Kidney epithelial cell (primary cell): ENCODE results near the gene CCDC73. TPM values are rescaled to one million over a fixed set of nuclear protein-coding genes. Genes with fewer than 3 reads are reported as not detected.
"Not testable (repeated sequence)": the region's sequence is repeated elsewhere in the genome, so short reads cannot be mapped to it uniquely, and the experiment has no call there.

Experiments
- DNase-seq: peaks from one replicate; pipeline ENCODE4 v3.0.0-alpha.2; 2010; ENCODE audit warnings: low read depth
- H3K27me3 ChIP-seq: 2 replicates; pipeline ENCODE4 v1.6.0; 2011; ENCODE audit warnings: low read length; ENCODE audit not compliant: control insufficient read depth, insufficient read depth
- H3K36me3 ChIP-seq: 2 replicates; pipeline ENCODE4 v1.5.1; 2011; ENCODE audit warnings: low read length; ENCODE audit not compliant: control insufficient read depth, insufficient read depth
- H3K4me3 ChIP-seq: 2 replicates; pipeline ENCODE4 v1.5.1; 2011; ENCODE audit warnings: low read depth, mild to moderate bottlenecking, control low read depth, low read length
- total RNA-seq: library from RNA; depleted of rRNA; stranded (reverse); fragments of >200 nt; gene quantifications from 2 replicates; pipeline ENCODE4 v1.2.3, GENCODE V29; 2015
- TF ChIP-seq, protein P1 (sequence below): IDR thresholded peaks from 2 replicates; pipeline ENCODE4 v1.5.1; 2011; ENCODE audit warnings: mild to moderate bottlenecking, moderate library complexity, low read length, control low read depth, inconsistent platforms; ENCODE audit not compliant: insufficient read depth, poor library complexity, severe bottlenecking

Gene CCDC73
- total RNA-seq, 1 donor from 2014 or later = not detected

GRCh38 chr11:32606220-32606619, 188.2 kb downstream of the CCDC73 start:
- TF ChIP-seq, protein P1, sequence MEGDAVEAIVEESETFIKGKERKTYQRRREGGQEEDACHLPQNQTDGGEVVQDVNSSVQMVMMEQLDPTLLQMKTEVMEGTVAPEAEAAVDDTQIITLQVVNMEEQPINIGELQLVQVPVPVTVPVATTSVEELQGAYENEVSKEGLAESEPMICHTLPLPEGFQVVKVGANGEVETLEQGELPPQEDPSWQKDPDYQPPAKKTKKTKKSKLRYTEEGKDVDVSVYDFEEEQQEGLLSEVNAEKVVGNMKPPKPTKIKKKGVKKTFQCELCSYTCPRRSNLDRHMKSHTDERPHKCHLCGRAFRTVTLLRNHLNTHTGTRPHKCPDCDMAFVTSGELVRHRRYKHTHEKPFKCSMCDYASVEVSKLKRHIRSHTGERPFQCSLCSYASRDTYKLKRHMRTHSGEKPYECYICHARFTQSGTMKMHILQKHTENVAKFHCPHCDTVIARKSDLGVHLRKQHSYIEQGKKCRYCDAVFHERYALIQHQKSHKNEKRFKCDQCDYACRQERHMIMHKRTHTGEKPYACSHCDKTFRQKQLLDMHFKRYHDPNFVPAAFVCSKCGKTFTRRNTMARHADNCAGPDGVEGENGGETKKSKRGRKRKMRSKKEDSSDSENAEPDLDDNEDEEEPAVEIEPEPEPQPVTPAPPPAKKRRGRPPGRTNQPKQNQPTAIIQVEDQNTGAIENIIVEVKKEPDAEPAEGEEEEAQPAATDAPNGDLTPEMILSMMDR = no peak
- DNase-seq = no peak

GRCh38 chr11:32602657-32603415, 191.6 kb downstream of the CCDC73 start:
- Histone ChIP-seq H3K36me3 (no peaks in the 10 kb centered on the region), H3K27me3 (no peaks in the 10 kb centered on the region), H3K4me3 (no peak overlapping the region)
- no peak for DNase-seq
- TF ChIP-seq, protein P1 = no peak

More at GRCh38 chr11:32606220-32606619, 188.2 kb downstream of the CCDC73 start:
- Histone ChIP-seq H3K36me3 (no peaks in the 10 kb centered on the region), H3K27me3 (no peaks in the 10 kb centered on the region), H3K4me3 (no peak overlapping the region)

GRCh38 chr11:32597921-32598320, 196.5 kb downstream of the CCDC73 start:
- H3K36me3 ChIP-seq = no peaks in the 10 kb centered on the region
- no peaks in the 10 kb centered on the region for H3K27me3 ChIP-seq
- H3K4me3 ChIP-seq = no peak overlapping the region
- TF ChIP-seq, protein P1 = no peak
- peak; percentile 48 for DNase-seq

GRCh38 chr11:32596114-32596513, 198.3 kb downstream of the CCDC73 start:
- H3K36me3 ChIP-seq, H3K27me3 ChIP-seq, DNase-seq, H3K4me3 ChIP-seq: not testable (repeated sequence)

DNA sequence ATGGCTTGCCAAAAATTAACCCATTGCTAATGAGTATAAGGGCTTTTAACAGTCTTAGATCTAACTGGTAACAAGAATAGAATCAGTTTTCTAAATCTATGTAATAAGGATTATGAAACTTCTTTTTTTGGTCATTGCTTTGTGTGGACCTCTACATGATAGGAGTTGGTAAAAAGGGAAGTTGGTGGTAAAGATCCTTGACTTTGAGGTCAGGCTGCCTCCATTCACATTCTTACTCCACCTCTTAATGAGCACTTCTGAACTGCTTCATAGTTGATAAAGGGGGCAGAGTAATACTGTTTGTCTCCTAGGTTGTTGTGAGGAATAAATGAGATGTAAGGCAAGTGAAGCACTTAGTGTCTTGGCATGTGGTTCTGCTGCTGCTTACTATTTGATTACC, 200.2 kb downstream of the CCDC73 start:
- TF ChIP-seq, protein P1 = no peak

DNA sequence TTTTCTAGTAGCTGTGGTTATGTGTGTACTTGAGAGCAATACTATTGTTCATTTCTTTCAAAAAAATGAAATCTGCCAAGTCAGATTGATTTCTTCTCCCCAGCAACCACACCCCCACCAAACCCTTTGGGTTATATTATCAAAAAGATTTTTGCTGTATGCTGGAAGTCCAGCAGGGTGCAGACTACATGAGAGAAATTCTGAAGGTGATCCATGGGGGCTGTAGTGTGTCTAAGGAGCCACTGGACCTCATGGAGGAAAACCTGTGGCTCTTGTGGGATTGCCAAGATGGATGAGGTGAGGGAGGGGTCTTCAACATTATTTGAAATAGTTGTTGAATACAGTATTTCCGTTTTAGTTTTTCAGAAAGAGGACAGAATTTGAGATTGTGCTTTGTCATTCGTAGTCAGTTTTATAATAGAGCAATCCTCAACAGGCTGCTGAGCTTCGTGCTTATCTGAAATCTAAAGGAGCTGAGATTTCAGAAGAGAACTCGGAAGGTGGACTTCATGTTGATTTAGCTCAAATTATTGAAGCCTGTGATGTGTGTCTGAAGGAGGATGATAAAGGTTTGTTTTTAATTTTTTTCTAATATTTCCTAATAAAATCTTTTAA, 207.8 kb downstream of the CCDC73 start:
- no peaks in the 10 kb centered on the region for H3K36me3 ChIP-seq
- no peak overlapping the region for H3K4me3 ChIP-seq
- TF ChIP-seq, protein P1 = peak; percentile 35

More for the DNA sequence above, 200.2 kb downstream of the CCDC73 start:
- H3K36me3 ChIP-seq = no peaks in the 10 kb centered on the region
- no peak for DNase-seq
- no peaks in the 10 kb centered on the region for H3K27me3 ChIP-seq
- no peak overlapping the region for H3K4me3 ChIP-seq

More for the DNA sequence above, 207.8 kb downstream of the CCDC73 start:
- DNase-seq = no peak
- no peaks in the 10 kb centered on the region for H3K27me3 ChIP-seq
